Gastroesophageal sphincter (tissue), 4 donors: ENCODE data around the gene SH3BP5. TPM values are rescaled to one million over a fixed set of nuclear protein-coding genes. Genes with fewer than 3 reads are reported as not detected.

ENCODE experiments used
- ATAC-seq: fragments of 150-250 bp; one replicate; pipeline ENCODE4 v1.9.1; 2016; ENCODE audit warnings: mild to moderate bottlenecking, moderate library complexity
- H3K27ac ChIP-seq, 4 donors: fragments of 200-600 bp; sonication (generic) in 3 of 4; 1 replicate in 3 of 4; 2 replicates in 1 of 4; pipeline ENCODE4 v1.5.1; 2016 to 2019
- H3K27me3 ChIP-seq: fragments of 200-600 bp; sonication (generic); one replicate; pipeline ENCODE4 v1.5.1; 2019
- H3K36me3 ChIP-seq, 2 donors: fragments of 200-600 bp; sonication (generic); one replicate each; pipeline ENCODE4 v1.5.1; 2019; ENCODE audit warnings: control low read depth in 1 of 2
- H3K4me1 ChIP-seq, 3 donors: fragments of 200-600 bp; sonication (generic); 1 replicate in 2 of 3; 2 replicates in 1 of 3; pipeline ENCODE4 v1.5.1; 2016 to 2019; ENCODE audit warnings: control low read depth in 2 of 3
- H3K4me3 ChIP-seq, 2 donors: fragments of 200-600 bp; sonication (generic); one replicate each; pipeline ENCODE4 v1.5.1; 2019; ENCODE audit warnings: mild to moderate bottlenecking in 1 of 2, moderate library complexity in 1 of 2
- H3K9me3 ChIP-seq, 3 donors: fragments of 200-600 bp; sonication (generic); one replicate each; pipeline ENCODE4 v1.5.1; 2017 to 2019; ENCODE audit warnings: control low read depth in 2 of 3
- CTCF ChIP-seq, 4 experiments: fragments of 200-600 bp in 2 of 4; fragments of 450-650 bp in 2 of 4; sonication (generic) in 1 of 4; IDR thresholded peaks; one replicate each; pipeline ENCODE4 v1.5.1; 2017 to 2019; ENCODE audit warnings: antibody characterized with exemption in 4 of 4, mild to moderate bottlenecking in 2 of 4, moderate library complexity in 2 of 4
- EP300 ChIP-seq: sonication (generic); formaldehyde crosslinking; IDR thresholded peaks from one replicate; pipeline ENCODE4 v1.6.1; 2017; ENCODE audit warnings: antibody characterized with exemption, mild to moderate bottlenecking
- POLR2A ChIP-seq, 2 donors: fragments of 450-650 bp; IDR thresholded peaks; one replicate each; pipeline ENCODE4 v1.6.1; 2017; ENCODE audit warnings: antibody characterized with exemption in 2 of 2, mild to moderate bottlenecking in 2 of 2, moderate library complexity in 1 of 2
- POLR2AphosphoS5 ChIP-seq: sonication (generic); formaldehyde crosslinking; IDR thresholded peaks from one replicate; pipeline ENCODE4 v1.6.1; 2017; ENCODE audit warnings: antibody characterized with exemption
- WGBS, 2 donors: methylation state at CpG; one replicate each; pipeline ENCODE4 v1.1.5; 2018; ENCODE audit warnings: low coverage in 1 of 2; 5-methylcytosine and 5-hydroxymethylcytosine counted together
- total RNA-seq, 4 donors: library from RNA; depleted of rRNA; stranded (reverse); fragments of >200 nt; gene quantifications; one replicate each; pipeline ENCODE4 v1.1.0, GENCODE V29; 2016

Gene SH3BP5
- total RNA-seq, 4 donors from 2014 or later: 23.5 to 56.4 (median 35.0) TPM

GRCh38 chr3:15277861-15278500, 54.4 kb downstream of the SH3BP5 start:
- H3K9me3 ChIP-seq: no peaks in the 10 kb centered on the region
- TF ChIP-seq POLR2A (IDR thresholded peaks at IDR 0.05) (no peak), POLR2AphosphoS5 (no peak)
- H3K27ac ChIP-seq: no peak overlapping the region
- peaks cover 0 to 12% (median 3%) of the 10 kb centered on the region in 3 donors for H3K4me1 ChIP-seq
- H3K36me3 ChIP-seq: no peaks in the 10 kb centered on the region
- ATAC-seq: no peak
- no peaks in the 10 kb centered on the region for H3K27me3 ChIP-seq
- no peak overlapping the region for H3K4me3 ChIP-seq
- WGBS, 2 donors: 71 to 80% methylated on average over 3 to 11 of the region's 13 CpGs

DNA sequence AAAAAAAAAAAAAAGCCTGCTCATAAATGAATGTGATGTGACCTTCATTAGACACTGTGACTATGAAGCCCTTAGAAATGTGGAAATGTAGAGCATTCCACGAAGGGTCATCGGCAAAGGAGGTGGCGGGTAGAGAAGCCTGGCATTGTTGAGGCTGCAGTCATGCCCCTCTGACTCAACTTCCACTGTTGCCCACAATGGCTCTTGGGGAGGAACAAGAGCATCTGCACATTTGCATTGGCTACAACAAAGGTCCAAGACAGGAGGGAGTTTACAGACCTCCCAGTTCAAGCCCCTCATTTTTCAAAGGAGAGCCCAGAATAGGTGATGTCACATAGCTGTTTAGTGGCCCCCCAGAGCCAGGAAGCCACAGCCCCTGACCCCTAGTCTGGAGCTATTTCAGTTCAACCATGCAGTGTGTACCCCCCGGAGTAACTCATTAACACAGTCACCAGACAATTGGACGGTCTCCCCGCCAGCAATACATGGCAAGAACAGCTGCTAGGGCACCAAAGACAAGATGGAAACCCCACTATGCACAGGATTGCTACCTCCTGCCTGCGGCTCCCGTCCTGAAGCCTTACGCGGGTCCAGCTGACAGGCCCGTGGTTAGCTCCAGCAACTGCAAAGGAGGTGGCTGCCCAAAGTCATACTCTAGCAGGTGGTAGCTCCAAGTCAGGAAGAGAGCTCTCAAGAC, 56.2 kb downstream of the SH3BP5 start:
- Histone ChIP-seq H3K4me1 (peaks cover 0 to 12% (median 3%) of the 10 kb centered on the region in 3 donors), H3K4me3 (no peak overlapping the region), H3K27ac (no peak overlapping the region), H3K27me3 (no peaks in the 10 kb centered on the region), H3K9me3 (no peaks in the 10 kb centered on the region), H3K36me3 (no peaks in the 10 kb centered on the region)
- ATAC-seq: no peak
- TF ChIP-seq POLR2AphosphoS5: no peak
- TF ChIP-seq POLR2A (IDR thresholded peaks at IDR 0.05): no peak
- TF ChIP-seq EP300: no peak
- no peak for TF ChIP-seq CTCF (IDR thresholded peaks at IDR 0.05)
- WGBS, 2 donors: 78 to 90% methylated on average over 4 to 7 of the region's 11 CpGs

DNA sequence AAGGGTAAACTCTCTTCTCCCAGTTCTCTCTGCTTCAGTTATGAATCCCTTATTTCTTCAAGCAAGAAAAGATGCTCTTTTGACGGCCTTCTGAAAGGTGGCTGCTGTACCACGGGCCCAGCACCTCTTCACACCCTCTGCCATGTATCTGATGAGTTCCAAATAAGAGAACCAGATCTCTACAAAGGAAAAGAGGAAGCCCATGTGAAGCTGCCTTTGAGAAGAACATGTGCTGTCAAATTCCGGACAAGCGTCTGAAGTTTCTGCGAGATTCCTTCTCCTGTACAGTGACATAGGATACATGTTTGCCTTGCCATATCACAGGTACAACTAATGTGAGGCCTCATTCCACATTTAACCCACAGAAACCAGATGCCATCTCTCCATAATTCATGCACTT, 59.2 kb downstream of the SH3BP5 start:
- Histone ChIP-seq H3K27me3 (no peaks in the 10 kb centered on the region), H3K27ac (peak overlapping the region in 1 of 4 donors; percentile 68), H3K4me3 (no peak overlapping the region), H3K36me3 (no peaks in the 10 kb centered on the region), H3K4me1 (peaks cover 0 to 24% (median 13%) of the 10 kb centered on the region in 3 donors), H3K9me3 (no peaks in the 10 kb centered on the region)
- no peak for ATAC-seq
- TF ChIP-seq POLR2A (IDR thresholded peaks at IDR 0.05) (no peak), POLR2AphosphoS5 (no peak), EP300 (no peak), CTCF (IDR thresholded peaks at IDR 0.05) (no peak)
- 71% methylated on average over 5 of the region's 5 CpGs for WGBS, 2 donors

DNA sequence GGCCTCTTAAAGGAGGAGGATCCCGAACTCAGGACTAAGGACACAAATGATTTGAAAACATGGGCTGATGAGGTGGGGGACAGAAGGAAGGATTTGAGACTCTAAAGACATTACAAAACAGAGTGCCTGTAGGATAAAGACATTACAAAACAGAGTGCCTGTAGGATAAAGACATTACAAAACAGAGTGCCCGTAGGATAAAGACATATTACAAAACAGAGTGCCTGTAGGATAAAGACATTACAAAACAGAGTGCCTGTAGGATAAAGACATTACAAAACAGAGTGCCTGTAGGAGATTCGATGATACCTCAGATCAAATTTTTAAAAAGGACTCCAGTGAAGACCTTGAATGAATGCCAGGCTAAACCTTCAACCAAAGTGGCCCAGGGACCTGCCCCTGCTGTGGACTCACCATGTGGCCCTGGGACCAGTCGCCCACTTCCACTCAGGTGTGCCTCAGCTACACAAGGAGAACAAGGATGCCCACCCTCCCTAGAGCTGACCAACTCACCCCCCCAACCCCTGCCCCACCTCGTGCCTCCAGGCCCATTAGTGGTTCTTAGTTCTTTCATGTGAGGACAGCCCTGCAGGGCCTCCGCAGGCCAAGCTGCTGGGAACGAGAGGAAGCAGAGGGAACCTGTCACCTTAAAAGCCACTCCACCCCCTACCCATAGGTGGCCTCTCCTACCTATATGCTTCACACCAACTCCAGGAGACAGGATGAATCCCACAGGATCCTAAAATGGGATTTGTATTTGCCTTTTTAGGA, 59.8 kb downstream of the SH3BP5 start:
- TF ChIP-seq CTCF (IDR thresholded peaks at IDR 0.05): no peak
- TF ChIP-seq EP300: no peak
- no peak for TF ChIP-seq POLR2AphosphoS5
- TF ChIP-seq POLR2A (IDR thresholded peaks at IDR 0.05): no peak
- Histone ChIP-seq H3K27ac (peak overlapping the region in 2 of 4 donors; percentile 61 to 68), H3K9me3 (no peaks in the 10 kb centered on the region), H3K27me3 (no peaks in the 10 kb centered on the region), H3K4me1 (peaks cover 0 to 30% (median 17%) of the 10 kb centered on the region in 3 donors), H3K36me3 (no peaks in the 10 kb centered on the region), H3K4me3 (no peak overlapping the region)
- WGBS, 2 donors: 65 to 80% methylated on average over 2 to 4 of the region's 7 CpGs
- ATAC-seq: no peak

GRCh38 chr3:15271785-15272381, 60.5 kb downstream of the SH3BP5 start:
- Histone ChIP-seq H3K9me3 (no peaks in the 10 kb centered on the region), H3K27ac (peak overlapping the region in 3 of 4 donors; percentile 27 to 68 (median 30)), H3K27me3 (no peaks in the 10 kb centered on the region), H3K4me3 (no peak overlapping the region), H3K4me1 (peaks cover 0 to 37% (median 19%) of the 10 kb centered on the region in 3 donors), H3K36me3 (no peaks in the 10 kb centered on the region)
- TF ChIP-seq CTCF (IDR thresholded peaks at IDR 0.05): no peak
- no peak for TF ChIP-seq EP300
- 75 to 80% methylated on average over 2 to 7 of the region's 14 CpGs for WGBS, 2 donors
- no peak for ATAC-seq
